ENCODE measurements around the gene SLC15A4.

DNA sequence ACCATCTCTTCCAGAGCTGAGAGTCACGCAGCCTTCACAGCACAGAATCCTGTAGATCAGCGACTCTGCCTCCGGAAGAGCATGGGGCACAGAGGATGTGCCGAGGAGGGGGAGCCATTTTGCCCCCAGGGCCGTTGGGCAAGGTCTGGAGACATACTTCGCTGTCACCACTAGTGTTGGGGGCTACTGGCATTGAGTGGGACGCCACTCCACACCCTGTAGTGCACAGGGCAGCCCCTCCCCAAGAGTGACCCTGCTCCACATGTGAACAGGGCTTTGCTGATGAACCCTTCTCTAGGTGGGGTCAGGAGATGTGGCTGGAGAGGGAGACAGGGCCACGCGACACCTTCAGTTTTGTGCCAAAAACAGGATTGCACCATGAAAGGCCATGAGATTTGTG, 35.6 kb upstream of the SLC15A4 start:
- TF ChIP-seq, protein P1, sequence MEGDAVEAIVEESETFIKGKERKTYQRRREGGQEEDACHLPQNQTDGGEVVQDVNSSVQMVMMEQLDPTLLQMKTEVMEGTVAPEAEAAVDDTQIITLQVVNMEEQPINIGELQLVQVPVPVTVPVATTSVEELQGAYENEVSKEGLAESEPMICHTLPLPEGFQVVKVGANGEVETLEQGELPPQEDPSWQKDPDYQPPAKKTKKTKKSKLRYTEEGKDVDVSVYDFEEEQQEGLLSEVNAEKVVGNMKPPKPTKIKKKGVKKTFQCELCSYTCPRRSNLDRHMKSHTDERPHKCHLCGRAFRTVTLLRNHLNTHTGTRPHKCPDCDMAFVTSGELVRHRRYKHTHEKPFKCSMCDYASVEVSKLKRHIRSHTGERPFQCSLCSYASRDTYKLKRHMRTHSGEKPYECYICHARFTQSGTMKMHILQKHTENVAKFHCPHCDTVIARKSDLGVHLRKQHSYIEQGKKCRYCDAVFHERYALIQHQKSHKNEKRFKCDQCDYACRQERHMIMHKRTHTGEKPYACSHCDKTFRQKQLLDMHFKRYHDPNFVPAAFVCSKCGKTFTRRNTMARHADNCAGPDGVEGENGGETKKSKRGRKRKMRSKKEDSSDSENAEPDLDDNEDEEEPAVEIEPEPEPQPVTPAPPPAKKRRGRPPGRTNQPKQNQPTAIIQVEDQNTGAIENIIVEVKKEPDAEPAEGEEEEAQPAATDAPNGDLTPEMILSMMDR (IDR thresholded peaks at IDR 0.05; ENCODE audit: low read length) = no peak
- no peak for TF ChIP-seq EZH2 (optimal IDR thresholded peaks at IDR 0.05; ENCODE audit: low read depth, low read length)
- no peak for TF ChIP-seq EZH2phosphoT487 (IDR thresholded peaks at IDR 0.05; ENCODE audit: low read length)
